Testis (tissue), 2 donors: ENCODE results near the gene RPS3.

Experiments used
- POLR2A ChIP-seq: fragments of 450-650 bp; IDR thresholded peaks from one replicate; pipeline ENCODE4 v1.6.1; 2017; ENCODE audit warnings: antibody characterized with exemption, mild to moderate bottlenecking, moderate library complexity
- TF ChIP-seq, protein P1 (sequence below), 3 experiments: fragments of 450-650 bp in 2 of 3; fragments of 200-600 bp in 1 of 3; sonication (generic) in 1 of 3; IDR thresholded peaks; one replicate each; pipeline ENCODE4 v1.5.1; 2016 to 2019; ENCODE audit warnings: antibody characterized with exemption in 3 of 3, mild to moderate bottlenecking in 2 of 3, moderate library complexity in 1 of 3

DNA sequence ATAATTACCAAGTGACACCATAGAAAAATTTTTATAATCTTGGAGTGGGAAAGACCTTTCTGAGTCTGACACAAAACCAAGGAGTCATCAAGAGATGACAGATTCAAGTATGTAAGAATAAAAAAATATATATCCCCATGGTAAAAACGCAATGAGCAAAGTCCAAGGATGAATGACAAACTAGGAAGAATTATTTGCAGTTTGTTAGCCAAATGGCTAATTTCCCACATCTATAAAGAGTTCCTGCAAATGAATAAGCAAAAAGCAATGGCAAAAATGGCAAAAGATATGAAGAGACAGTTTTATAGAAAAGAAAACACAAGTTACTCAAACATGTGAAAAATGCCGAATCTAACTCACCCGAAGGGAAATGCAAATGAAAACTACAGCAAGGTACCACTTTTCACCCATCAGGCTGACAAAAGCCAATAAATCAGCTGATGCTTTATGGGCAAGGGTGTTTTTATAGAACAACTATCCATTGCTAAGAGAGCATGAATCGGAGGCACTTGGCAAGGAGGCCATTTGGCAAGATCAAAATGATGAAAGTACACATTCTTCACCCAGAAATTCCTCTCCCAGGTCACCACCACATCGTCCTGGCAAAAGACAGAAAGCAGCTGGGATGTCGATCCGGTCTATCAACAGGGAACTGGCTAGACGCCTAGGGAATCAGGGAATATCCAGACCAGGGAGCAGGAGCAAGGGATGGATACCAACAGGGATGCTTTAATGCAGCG lies 54.8 kb downstream of the RPS3 start:
- TF ChIP-seq, protein P1, sequence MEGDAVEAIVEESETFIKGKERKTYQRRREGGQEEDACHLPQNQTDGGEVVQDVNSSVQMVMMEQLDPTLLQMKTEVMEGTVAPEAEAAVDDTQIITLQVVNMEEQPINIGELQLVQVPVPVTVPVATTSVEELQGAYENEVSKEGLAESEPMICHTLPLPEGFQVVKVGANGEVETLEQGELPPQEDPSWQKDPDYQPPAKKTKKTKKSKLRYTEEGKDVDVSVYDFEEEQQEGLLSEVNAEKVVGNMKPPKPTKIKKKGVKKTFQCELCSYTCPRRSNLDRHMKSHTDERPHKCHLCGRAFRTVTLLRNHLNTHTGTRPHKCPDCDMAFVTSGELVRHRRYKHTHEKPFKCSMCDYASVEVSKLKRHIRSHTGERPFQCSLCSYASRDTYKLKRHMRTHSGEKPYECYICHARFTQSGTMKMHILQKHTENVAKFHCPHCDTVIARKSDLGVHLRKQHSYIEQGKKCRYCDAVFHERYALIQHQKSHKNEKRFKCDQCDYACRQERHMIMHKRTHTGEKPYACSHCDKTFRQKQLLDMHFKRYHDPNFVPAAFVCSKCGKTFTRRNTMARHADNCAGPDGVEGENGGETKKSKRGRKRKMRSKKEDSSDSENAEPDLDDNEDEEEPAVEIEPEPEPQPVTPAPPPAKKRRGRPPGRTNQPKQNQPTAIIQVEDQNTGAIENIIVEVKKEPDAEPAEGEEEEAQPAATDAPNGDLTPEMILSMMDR (IDR thresholded peaks at IDR 0.05): no peak
- no peak for TF ChIP-seq POLR2A
